Heart left ventricle (tissue), 16 donors: Measurements from ENCODE around the gene PPFIA2. TPM values are rescaled to one million over a fixed set of nuclear protein-coding genes. Genes with fewer than 3 reads are reported as not detected.
"Not testable (repeated sequence)": the region's sequence is repeated elsewhere in the genome, so short reads cannot be mapped to it uniquely, and the experiment has no call there.

Experiments used
- ATAC-seq, 4 donors: fragments of 200-7000 bp; cut with Tn5 transposase; one replicate each; pipeline ENCODE4 v1.9.1; 2020 to 2022; ENCODE audit warnings: moderate library complexity in 4 of 4, mild to moderate bottlenecking in 3 of 4, moderate number of reproducible peaks in 1 of 4
- DNase-seq, 5 donors: peaks; one replicate each; pipeline ENCODE4 v3.0.0-alpha.2; 2020
- H3K27ac ChIP-seq, 12 donors: fragments of 200-600 bp; sonication (generic) in 4 of 12; one replicate each; pipeline versions ENCODE4 v1.5.0 to v1.8.0; 2016 to 2022; ENCODE audit warnings: mild to moderate bottlenecking in 2 of 12
- H3K27me3 ChIP-seq, 9 donors: fragments of 200-600 bp; sonication (generic) in 2 of 9; one replicate each; pipeline versions ENCODE4 v1.5.1 to v1.8.0; 2016 to 2022; ENCODE audit warnings: mild to moderate bottlenecking in 3 of 9
- H3K36me3 ChIP-seq, 9 donors: fragments of 200-600 bp; sonication (generic) in 2 of 9; one replicate each; pipeline versions ENCODE4 v1.5.0 to v1.8.0; 2018 to 2022; ENCODE audit warnings: mild to moderate bottlenecking in 2 of 9
- H3K4me1 ChIP-seq, 12 donors: fragments of 200-600 bp; sonication (generic) in 4 of 12; one replicate each; pipeline versions ENCODE4 v1.5.0 to v1.8.0; 2016 to 2022; ENCODE audit warnings: mild to moderate bottlenecking in 3 of 12
- H3K4me3 ChIP-seq, 12 donors: fragments of 200-600 bp; sonication (generic) in 4 of 12; one replicate each; pipeline versions ENCODE4 v1.5.0 to v1.8.0; 2017 to 2022; ENCODE audit warnings: mild to moderate bottlenecking in 9 of 12, moderate library complexity in 4 of 12
- H3K9me3 ChIP-seq, 12 donors: fragments of 200-600 bp; sonication (generic) in 4 of 12; one replicate each; pipeline versions ENCODE4 v1.5.0 to v1.8.0; 2016 to 2022; ENCODE audit warnings: mild to moderate bottlenecking in 1 of 12
- POLR2A ChIP-seq, 2 donors: fragments of 450-650 bp; IDR thresholded peaks; one replicate each; pipeline ENCODE4 v1.6.1; 2017; ENCODE audit warnings: antibody characterized with exemption in 2 of 2, mild to moderate bottlenecking in 2 of 2, moderate library complexity in 2 of 2
- WGBS, 4 donors: extraction: QIAGEN DNeasy Blood & Tissue Kit in 2 of 4; methylation state at CpG; one replicate each; pipeline versions ENCODE4 v1.1.5 to v1.1.7; 2013 to 2018; 5-methylcytosine and 5-hydroxymethylcytosine counted together
- intact Hi-C, 10 donors: fragments of 100-400 bp; cut with DNase I; formaldehyde crosslinking; loops; one replicate each; pipeline versions ENCODE4 v1.11.1 to v1.14.2; 2022
- polyA plus RNA-seq, 2 donors: library from polyadenylated mRNA; stranded (reverse); fragments of 200-250 nt; gene quantifications; one replicate each; pipeline ENCODE4 v1.2.3, GENCODE V29; 2013
- total RNA-seq, 9 donors: library from RNA; depleted of rRNA in 2 of 9; stranded (reverse); fragments of >200 nt in 2 of 9; fragmentation: NEBNext Ultra II Directional in 3 of 9; extraction: Animal tissue kit (Norgen Biotek cat#: 25700) in 3 of 9; gene quantifications; one replicate each; pipeline versions ENCODE4 v1.1.0 to v1.2.4, GENCODE V29; 2016 to 2023
- TF ChIP-seq, protein P1 (sequence below), 12 donors: fragments of 200-600 bp; sonication (generic) in 4 of 12; IDR thresholded peaks; one replicate each; pipeline versions ENCODE4 v1.5.0 to v1.8.0; 2018 to 2022; ENCODE audit warnings: antibody characterized with exemption in 12 of 12, mild to moderate bottlenecking in 5 of 12
- donor health status: ischemic (EF 13 %, LVEDD 7.1; RV severe dilation, severe dysfunction).
- donor health status: healthy with polysubstance abuse.
- donor health status: DM: no; HTN: yes; CAD: no.
- donor health status: DM: no; HTN: no; CAD: no.
- donor health status: ischemic (EF 25% LVEDD 6.9; RV normal size, moderate dysfunction).
- donor health status: ischemic (EF 25% LVEDD 5.7; RV mildly dilated, moderate dysfunction).
- donor health status: healthy.
- donor health status: DM: yes; HTN: yes; CAD: no.
- donor health status: ischemic (EF 35%, LVEDD 5.7; RV mildly dilated, moderate dysfunction).
- donor health status: nonischemic (EF 11% LVEDD 7.7; RV severe dilation, severe dysfunction).
- donor health status: DM: yes; HTN: yes; CAD: no.
- donor health status: PGD.
- donor health status: ischemic (EF 29% LVEDD 5.4; RV normal size, mild dysfunction).
- donor health status: nonischemic (EF 23%, LVEDD 6.1; RV moderate dilation, normal function).

Gene PPFIA2
- total and polyA plus RNA-seq, 11 donors, result 0.08 to 1.3 (median 0.49) TPM; not detected in 3

- H3K27me3 ChIP-seq, result no peaks in the 10 kb centered on the region
- DNase-seq (no peak), ATAC-seq (no peak)
- intact Hi-C loops, result no loop called here
- no peaks in the 10 kb centered on the region for H3K4me1 ChIP-seq
- no peak overlapping the region for H3K27ac ChIP-seq
- TF ChIP-seq, protein P1, sequence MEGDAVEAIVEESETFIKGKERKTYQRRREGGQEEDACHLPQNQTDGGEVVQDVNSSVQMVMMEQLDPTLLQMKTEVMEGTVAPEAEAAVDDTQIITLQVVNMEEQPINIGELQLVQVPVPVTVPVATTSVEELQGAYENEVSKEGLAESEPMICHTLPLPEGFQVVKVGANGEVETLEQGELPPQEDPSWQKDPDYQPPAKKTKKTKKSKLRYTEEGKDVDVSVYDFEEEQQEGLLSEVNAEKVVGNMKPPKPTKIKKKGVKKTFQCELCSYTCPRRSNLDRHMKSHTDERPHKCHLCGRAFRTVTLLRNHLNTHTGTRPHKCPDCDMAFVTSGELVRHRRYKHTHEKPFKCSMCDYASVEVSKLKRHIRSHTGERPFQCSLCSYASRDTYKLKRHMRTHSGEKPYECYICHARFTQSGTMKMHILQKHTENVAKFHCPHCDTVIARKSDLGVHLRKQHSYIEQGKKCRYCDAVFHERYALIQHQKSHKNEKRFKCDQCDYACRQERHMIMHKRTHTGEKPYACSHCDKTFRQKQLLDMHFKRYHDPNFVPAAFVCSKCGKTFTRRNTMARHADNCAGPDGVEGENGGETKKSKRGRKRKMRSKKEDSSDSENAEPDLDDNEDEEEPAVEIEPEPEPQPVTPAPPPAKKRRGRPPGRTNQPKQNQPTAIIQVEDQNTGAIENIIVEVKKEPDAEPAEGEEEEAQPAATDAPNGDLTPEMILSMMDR (IDR thresholded peaks at IDR 0.05), result no peak
- no peak for TF ChIP-seq POLR2A (IDR thresholded peaks at IDR 0.05)
- H3K4me3 ChIP-seq, result no peak overlapping the region
- no peaks in the 10 kb centered on the region for H3K9me3 ChIP-seq
- 42 to 59% (median 54%) methylated on average over 1 of the region's 1 CpG for WGBS, 4 donors
- H3K36me3 ChIP-seq, result no peaks in the 10 kb centered on the region
These were observed 162.6 kb downstream of the PPFIA2 start for GRCh38 chr12:81596558-81596957.

DNA sequence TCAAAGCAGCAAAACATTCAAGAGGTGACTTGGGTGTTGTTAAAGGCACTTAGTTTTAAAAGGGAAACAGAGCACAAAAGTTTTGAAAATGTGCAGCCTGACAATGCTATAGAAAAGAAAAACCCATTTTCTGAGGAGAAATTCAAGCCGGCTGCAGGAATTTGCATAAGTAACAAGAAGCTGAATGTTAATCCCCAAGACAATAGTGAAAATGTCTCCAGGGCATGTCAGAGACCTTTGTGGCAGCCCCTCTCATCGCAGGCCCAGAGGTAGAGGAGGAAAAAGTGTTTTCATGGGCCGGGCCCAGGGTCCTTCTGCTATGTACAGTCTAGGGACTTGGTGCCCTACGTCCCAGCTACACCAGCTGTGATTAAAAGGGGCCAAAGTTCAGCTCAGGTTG is 167.9 kb downstream of the PPFIA2 start:
- 83 to 87% (median 85%) methylated on average over 3 to 4 of the region's 4 CpGs for WGBS, 4 donors
- no peak for DNase-seq
- intact Hi-C loops, result no loop called here
- Histone ChIP-seq H3K4me1 (no peaks in the 10 kb centered on the region), H3K9me3 (peaks cover 0 to 12% (median 1%) of the 10 kb centered on the region in 12 donors), H3K27me3 (no peaks in the 10 kb centered on the region), H3K36me3 (no peaks in the 10 kb centered on the region), H3K4me3 (no peak overlapping the region), H3K27ac (no peak overlapping the region)
- TF ChIP-seq, protein P1 (IDR thresholded peaks at IDR 0.05), result no peak
- no peak for TF ChIP-seq POLR2A (IDR thresholded peaks at IDR 0.05)
- no peak for ATAC-seq

DNA sequence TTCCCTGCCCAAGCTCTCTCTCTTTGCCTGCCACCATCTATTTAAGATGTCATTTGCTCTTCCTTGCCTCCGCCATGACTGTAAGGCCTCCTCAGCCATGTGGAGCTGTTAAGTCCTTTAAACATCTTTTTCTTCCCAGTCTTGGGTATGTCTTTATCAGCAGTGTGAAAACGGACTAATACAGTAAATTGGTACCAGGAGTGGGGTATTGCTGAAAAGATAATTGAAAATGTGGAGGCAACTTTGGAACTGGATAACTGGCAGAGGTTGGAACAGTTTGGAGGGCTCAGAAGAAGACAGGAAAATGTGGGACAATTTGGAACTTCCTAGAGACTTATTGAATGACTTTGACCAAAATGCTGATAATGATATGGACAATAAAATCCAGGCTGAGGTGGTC is 168.4 kb downstream of the PPFIA2 start:
- peaks cover 0 to 12% (median 1%) of the 10 kb centered on the region in 12 donors for H3K9me3 ChIP-seq
- H3K4me1 ChIP-seq, intact Hi-C loops, H3K27me3 ChIP-seq, H3K27ac ChIP-seq, H3K4me3 ChIP-seq, H3K36me3 ChIP-seq, DNase-seq, ATAC-seq: not testable (repeated sequence)
- WGBS, 4 donors, result 78 to 88% (median 82%) methylated on average over 2 of the region's 2 CpGs

DNA sequence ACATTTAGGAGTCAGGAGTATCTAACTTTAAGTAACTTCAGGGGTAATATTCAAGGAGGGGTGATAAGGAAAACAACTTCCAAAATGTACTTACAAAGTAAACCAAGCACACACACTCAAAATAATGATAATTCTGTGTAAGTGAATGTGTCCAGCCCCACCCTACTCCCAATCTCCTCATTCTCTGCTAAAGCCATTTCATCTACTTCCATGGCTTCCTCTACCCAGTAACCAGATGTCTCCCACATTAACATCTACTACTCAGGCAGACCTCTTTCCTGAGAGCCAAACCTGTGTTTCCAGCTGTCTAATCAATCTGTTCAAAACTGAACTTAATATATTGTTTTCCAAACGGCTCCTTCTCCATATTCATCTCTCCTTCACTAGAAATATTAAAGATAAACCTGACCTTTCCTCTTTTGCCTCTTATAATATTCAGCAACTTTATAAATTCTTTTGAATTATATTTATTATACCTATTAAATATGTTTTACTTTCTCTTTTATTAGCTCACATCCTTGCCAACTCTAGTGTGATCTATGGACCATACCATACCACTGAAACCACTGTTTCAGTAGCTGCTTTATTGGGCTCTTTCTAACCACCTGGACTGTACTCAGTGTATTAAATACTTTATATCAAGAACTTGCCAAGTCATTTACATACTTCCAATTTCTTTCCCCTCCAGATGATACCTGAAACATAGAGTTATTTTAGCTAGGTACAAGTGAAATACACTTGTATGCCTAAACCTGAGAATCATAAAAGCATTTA is 170.7 kb downstream of the PPFIA2 start:
- H3K4me3 ChIP-seq, result no peak overlapping the region
- WGBS, 4 donors, result 53 to 76% (median 63%) methylated on average over 1 of the region's 1 CpG
- no peaks in the 10 kb centered on the region for H3K4me1 ChIP-seq
- H3K9me3 ChIP-seq, result peaks cover 0 to 12% (median 1%) of the 10 kb centered on the region in 12 donors
- ATAC-seq (no peak), DNase-seq (no peak)
- TF ChIP-seq POLR2A (IDR thresholded peaks at IDR 0.05), result no peak
- TF ChIP-seq, protein P1 (IDR thresholded peaks at IDR 0.05), result no peak
- H3K36me3 ChIP-seq, result no peaks in the 10 kb centered on the region
- H3K27me3 ChIP-seq, result no peaks in the 10 kb centered on the region
- intact Hi-C loops, result no loop called here
- no peak overlapping the region for H3K27ac ChIP-seq

DNA sequence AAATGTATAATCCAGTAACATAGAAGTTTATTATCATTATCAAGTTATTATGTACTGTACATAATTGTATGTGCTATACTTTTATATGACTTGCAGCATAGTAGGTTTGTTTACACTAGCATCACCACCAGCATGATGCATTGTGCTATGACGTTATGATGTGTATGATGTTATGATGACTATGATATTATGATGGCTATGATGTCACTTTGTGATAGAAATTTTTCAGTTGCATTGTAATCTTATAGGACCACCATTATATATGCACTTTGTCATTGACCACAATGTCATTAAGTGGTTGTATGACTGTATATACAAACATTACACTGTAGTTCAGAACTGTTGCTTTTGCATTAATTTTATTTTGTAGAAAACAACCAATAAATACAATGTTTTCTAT is 173.4 kb downstream of the PPFIA2 start:
- Histone ChIP-seq H3K4me1 (no peaks in the 10 kb centered on the region), H3K36me3 (no peaks in the 10 kb centered on the region), H3K9me3 (peaks cover 0 to 8% (median 1%) of the 10 kb centered on the region in 12 donors), H3K4me3 (no peak overlapping the region), H3K27me3 (no peaks in the 10 kb centered on the region), H3K27ac (no peak overlapping the region)
- DNase-seq (no peak), ATAC-seq (no peak)
- WGBS, 4 donors, result 51 to 75% (median 62%) methylated on average over 1 of the region's 1 CpG
- TF ChIP-seq, protein P1 (IDR thresholded peaks at IDR 0.05), result no peak
- TF ChIP-seq POLR2A (IDR thresholded peaks at IDR 0.05), result no peak
- intact Hi-C loops, result no loop called here
